Measurements from ENCODE around the gene ZIC4.
A peak's percentile ranks its signal among the peaks of the same experiment; 100 is the strongest.

- TF ChIP-seq CTCF (conservative IDR thresholded peaks at IDR 0.05 in 1 of 2, IDR thresholded peaks at IDR 0.05 in 1 of 2; ENCODE audit: extremely low read depth in 1 of 2, insufficient read depth in 1 of 2, low read depth in 1 of 2, low read length in 2 of 2) (no peak), EZH2 (IDR thresholded peaks at IDR 0.05; ENCODE audit: borderline replicate concordance, low read length) (peak; percentile 63)
These were observed 16.6 kb downstream of the ZIC4 start for GRCh38 chr3:147389717-147390116.
